HG02852 (cell line): ENCODE measurements around the gene GLUD1.
"Not testable (repeated sequence)": the region's sequence is repeated elsewhere in the genome, so short reads cannot be mapped to it uniquely, and the experiment has no call there.

Experiments used
- ATAC-seq: cut with Tn5 transposase; IDR thresholded peaks from one replicate; pipeline ENCODE4 v1.9.1; 2021; ENCODE audit warnings: mild to moderate bottlenecking, moderate library complexity; ENCODE audit not compliant: unreplicated experiment

Gene GLUD1

DNA sequence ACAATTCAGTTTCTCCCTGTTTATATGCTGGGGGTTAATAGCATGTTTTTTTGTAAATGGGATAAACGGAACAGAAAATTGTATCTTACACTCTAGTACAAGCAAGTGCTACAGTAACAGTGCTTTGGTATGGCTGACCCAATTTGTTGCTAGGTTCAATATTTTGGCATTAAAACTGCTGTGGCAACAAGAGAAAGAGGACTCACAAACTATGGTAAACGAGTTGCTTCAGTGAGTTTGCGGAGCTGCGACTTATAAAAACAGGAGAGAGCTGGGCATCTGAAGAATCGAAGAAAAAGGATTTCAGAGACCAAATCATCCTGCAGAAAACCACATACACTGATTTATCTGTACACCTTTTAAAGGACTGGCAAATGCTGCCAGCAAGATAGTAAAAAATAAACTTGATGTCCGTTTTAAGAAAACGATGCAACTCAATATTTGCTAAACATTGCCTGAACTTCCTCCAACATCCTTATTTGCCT is 2.2 kb downstream of the GLUD1 start:
- ATAC-seq = no peak

GRCh38 chr10:87090779-87091178 is 3.9 kb downstream of the GLUD1 start:
- ATAC-seq = no peak

DNA sequence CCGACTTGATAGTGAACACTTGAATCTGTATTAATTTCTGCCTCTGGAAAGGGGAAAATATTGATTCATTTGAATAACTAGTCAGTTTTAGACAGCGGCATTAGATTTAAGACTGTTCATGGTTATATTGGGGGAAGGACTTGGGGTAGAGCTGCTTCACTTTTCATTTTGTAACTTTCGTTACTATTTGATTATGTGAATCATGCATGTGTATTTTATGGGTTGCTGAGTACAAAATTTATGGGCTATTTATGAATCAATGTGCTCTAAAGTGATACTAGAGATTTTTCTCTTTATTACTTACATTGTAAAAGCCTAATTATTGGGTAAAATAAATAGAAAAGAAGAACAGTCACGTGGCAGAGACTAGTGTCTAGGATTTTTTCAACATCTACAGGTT is 4.9 kb downstream of the GLUD1 start:
- ATAC-seq = no peak

GRCh38 chr10:87085537-87085936 is 9.1 kb downstream of the GLUD1 start:
- no peak for ATAC-seq

GRCh38 chr10:87084291-87084782 is 10.3 kb downstream of the GLUD1 start:
- ATAC-seq = not testable (repeated sequence)

DNA sequence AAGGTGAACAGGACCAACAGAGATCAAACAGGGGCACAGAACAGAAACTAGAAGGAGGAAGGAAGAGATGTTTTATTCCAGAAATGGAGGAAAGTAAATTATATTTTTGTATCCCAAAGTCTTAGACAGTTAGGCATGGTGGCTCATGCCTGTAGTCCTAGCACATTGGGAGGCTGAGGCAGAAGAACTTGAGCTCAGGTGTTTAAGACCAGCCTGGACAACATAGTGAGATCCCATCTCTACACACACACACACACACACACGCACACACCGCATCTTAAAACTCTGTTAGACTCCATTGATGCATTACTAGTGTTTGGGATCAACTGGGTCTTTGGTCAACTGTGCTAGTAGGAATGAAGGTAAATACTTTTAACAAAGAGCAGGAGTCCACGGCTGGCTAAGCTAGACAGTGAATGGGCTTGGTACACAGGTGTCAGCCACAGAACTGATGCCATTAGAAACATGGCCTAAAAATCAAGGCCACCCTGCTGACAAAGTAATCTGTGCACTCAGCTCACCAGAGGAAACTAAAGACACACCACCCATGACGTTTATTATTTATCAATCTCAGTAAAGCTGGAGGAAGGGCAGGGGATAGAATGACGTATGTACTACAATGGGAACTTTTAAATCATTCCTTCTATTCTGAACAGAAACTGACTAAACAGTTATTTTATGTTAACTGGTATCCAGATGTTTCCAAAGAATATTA is 10.9 kb downstream of the GLUD1 start:
- not testable (repeated sequence) for ATAC-seq

DNA sequence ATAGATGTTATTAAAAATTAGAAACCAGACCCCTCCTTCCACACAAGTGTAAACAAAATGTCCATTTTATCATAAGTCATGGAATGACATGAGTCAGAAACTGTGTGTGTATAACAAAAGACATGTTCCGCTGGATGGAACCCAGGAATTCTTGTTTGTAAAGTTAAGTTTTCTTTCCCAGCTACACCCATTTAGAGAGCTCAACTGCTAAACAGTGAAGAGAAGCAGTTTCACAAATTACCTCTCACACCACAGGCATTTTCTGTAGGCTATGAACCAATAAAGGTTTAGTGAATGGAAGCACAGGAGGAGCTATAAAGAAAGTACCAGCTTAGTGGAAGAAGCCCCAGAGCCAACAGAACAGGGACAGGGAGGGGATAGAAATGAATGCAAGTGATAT is 12.4 kb downstream of the GLUD1 start:
- not testable (repeated sequence) for ATAC-seq

DNA sequence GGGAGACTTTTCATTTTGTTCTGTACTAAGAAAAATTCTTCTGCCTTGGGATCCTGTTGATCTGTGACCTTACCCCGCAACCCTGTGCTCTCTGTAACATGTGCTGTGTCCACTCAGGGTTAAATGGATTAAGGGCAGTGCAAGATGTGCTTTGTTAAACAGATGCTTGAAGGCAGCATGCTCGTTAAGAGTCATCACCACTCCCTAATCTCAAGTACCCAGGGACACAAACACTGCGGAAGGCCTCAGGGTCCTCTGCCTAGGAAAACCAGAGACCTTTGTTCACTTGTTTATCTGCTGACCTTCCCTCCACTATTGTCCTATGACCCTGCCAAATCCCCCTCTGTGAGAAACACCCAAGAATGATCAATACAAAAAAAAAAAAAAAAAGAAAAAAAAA is 13.1 kb downstream of the GLUD1 start:
- ATAC-seq = not testable (repeated sequence)

GRCh38 chr10:87080621-87081020 is 14.0 kb downstream of the GLUD1 start:
- not testable (repeated sequence) for ATAC-seq

DNA sequence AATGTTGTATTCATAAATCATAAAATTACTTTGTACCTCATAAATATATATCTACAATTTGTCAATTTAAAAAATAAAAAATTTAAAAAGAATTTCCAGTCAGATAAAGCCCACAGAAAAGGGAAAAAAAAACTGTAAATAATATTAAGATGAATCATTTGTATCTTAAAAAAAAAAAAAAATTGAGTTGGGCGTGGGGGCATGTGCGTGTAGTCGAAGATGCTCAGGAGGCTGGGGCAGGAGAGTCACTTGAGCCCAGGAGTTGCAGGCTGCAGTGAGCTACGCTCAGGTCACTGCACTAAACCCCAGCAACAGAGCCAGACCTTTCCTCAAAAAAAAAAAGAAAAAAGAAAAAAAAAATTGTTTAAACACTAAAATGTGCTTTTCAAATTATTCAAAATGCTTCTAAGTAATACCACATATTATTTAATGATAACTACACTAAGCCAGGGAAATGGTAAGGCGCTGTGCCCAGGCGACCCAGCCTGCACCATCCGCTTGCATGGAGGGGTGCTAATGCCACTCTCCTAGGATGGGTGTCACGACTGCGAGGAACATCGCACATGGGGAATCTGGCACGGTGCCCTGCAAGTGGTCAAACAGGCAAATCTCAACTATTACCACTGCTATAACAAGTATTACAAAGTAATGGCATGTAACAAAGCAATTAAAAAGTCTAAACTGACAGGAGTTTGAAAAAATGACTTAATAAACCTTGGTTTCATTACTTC is 15.4 kb downstream of the GLUD1 start:
- ATAC-seq = no peak

DNA sequence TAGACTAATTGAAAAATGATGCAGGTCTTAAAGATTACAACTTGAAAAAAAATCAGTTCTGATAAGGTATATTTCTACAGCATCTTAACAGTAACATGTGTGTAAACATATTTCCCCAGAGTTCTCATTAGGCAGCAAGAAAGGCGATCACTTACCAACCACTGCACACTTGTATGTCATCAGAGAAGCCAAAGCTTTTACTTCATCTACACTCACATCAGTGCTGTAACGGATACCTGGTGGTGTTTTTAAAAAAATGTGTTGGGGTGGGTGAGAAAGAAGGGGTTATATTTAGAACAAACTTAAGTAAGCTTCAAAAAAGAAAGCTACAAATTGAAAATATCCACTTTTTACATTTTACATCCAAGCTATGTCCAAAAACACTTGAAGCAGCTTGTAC is 18.2 kb downstream of the GLUD1 start:
- not testable (repeated sequence) for ATAC-seq

DNA sequence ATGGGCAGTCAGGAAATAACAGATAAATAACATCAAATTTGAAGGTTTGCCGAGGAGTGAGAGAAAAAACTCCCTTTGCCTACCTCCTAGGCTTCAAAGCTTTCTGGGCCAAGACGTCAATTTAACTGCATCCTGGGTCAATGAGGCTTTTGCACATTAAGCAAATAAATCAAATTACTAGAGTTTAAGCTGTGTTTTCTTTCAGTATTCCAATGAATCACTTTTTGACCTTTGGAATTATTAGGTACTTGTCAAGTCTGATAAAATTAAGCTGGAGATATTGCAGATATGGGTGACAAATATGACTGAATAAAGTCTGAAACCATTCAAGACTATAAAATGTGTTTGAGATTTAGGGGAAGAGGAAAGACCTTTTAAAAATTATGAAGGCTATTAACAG is 22.2 kb downstream of the GLUD1 start:
- no peak for ATAC-seq

DNA sequence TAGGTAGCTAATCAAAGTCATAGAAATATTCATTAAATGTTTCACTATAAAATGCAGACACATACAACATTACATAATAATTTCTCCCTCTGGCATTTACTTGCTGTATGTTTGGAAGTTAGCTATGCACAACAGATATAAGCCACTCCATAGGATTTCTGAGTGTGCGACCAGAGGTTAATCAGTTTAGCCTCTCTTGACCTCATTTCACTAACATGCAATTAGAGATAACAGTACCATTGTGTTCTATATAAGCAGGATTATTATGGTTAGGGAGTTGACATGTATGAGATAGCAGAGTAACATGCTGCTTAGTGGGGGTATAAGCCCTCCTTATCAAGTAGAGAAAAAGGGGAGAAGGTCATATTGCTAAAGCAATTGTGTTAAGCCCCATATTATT is 26.4 kb downstream of the GLUD1 start:
- ATAC-seq = no peak

DNA sequence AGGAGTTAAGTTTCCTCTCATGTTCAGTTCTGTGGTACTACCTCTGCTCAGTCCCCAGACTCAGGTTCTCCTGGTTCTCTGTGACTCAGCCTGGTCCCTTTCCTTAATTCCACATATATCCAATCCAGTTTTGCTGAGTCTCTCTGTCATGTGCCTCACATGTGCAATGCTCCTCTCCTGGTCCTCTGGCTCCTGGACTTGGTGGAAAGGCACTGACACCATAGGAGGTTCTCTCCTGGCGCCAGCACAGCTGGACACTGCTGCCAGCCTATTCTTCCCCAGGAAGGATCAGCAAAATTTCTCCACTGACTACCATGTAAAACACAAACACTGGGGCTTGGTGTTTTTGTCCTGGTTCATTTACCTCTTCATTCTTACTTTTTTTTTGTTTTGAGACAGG is 27.8 kb downstream of the GLUD1 start:
- no peak for ATAC-seq

DNA sequence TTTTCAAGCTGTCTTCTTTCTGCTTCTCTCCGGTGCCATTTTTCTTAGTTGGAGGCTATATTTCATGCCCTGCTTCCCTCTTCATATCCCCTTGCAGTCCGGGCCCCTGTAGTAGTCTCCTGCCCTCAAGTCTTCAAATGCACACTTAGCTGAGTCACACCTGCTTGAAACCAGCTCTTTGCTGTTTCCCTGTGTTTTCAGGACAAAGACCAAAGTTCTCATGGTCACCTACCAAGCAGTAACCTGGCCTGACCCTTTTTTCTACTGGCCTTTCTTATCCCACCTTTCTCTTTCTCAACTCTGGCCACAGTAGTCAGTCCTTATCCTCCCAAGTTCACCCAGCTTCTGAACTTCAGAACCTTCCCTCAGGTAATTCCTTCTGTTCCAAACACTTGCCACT is 28.5 kb downstream of the GLUD1 start:
- ATAC-seq = no peak

DNA sequence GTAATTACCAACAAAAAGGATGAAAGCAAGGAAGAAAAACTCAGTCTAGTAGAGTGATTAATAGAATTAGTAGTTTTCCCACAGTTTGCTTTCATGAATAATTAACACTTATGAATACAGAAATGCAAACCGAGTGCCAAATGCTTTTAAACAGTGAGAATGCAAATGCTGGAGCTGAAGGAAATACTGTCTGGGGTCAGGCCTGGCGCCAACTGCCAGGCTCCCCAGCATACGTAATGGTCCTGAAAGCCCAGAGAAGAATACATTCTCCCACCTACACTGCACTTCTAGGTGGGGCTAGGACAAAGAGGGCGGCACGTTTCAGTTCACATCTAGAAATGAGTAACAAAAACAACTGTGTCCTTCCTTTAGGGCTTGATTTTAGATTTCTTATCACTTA is 30.0 kb downstream of the GLUD1 start:
- ATAC-seq = no peak

GRCh38 chr10:87060280-87060928 is 34.2 kb downstream of the GLUD1 start:
- ATAC-seq = no peak

DNA sequence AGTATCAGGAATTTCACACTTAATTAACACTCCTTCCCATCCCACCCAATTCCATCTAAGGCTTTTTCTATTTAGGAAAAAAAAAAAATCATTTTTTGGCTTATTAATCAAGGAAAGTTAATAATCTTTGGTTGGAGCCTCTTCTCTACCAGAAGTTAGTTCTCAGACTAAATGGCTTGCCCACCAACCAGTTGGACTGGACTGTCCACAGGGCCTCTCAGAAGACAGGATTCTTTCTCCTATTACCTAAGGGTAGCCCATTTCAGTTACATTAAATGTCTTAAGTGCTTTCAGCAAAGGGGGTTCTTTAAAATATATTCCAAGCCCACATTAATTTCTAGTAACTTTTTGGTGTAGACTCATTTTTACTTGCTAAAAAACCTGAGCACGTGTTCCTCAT is 35.2 kb downstream of the GLUD1 start:
- no peak for ATAC-seq

GRCh38 chr10:87058171-87058570 is 36.5 kb downstream of the GLUD1 start:
- no peak for ATAC-seq

GRCh38 chr10:87054373-87055295 is 40.0 kb downstream of the GLUD1 start:
- peak; percentile 55 for ATAC-seq
